ENCODE measurements around the gene ACER2.

DNA sequence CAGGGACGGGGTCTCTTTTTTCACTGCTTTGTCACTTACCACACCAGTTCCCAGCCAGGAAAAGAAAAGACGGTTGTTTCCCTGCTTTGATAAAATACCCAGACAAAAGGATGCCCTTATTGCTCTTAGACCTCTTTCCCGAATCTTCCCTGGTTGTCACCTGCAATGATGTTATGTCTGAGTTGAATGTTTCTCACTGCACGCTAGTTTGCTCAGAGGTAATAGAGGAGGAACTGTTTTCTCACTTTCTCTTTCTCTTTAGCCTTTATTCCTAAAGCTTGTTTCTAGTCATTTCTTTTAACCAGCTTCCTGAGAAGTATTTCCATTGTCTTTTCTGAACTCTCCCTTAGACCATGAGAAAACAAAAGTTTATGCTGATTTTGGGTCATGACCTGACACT lies 32.9 kb downstream of the ACER2 start:
- TF ChIP-seq POLR2A (IDR thresholded peaks at IDR 0.05): no peak
- TF ChIP-seq, protein P1, sequence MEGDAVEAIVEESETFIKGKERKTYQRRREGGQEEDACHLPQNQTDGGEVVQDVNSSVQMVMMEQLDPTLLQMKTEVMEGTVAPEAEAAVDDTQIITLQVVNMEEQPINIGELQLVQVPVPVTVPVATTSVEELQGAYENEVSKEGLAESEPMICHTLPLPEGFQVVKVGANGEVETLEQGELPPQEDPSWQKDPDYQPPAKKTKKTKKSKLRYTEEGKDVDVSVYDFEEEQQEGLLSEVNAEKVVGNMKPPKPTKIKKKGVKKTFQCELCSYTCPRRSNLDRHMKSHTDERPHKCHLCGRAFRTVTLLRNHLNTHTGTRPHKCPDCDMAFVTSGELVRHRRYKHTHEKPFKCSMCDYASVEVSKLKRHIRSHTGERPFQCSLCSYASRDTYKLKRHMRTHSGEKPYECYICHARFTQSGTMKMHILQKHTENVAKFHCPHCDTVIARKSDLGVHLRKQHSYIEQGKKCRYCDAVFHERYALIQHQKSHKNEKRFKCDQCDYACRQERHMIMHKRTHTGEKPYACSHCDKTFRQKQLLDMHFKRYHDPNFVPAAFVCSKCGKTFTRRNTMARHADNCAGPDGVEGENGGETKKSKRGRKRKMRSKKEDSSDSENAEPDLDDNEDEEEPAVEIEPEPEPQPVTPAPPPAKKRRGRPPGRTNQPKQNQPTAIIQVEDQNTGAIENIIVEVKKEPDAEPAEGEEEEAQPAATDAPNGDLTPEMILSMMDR (IDR thresholded peaks at IDR 0.05): no peak
- TF ChIP-seq POLR2AphosphoS5 (IDR thresholded peaks at IDR 0.05): no peak

Measured in transverse colon (tissue), 4 donors.